HG02885 (cell line): Measurements from ENCODE around the gene ASXL2.
A peak's percentile ranks its signal among the peaks of the same experiment; 100 is the strongest.
"Not testable (repeated sequence)": the region's sequence is repeated elsewhere in the genome, so short reads cannot be mapped to it uniquely, and the experiment has no call there.

Source experiments
- ATAC-seq: cut with Tn5 transposase; IDR thresholded peaks from one replicate; pipeline ENCODE4 v1.9.1; 2021; ENCODE audit warnings: mild to moderate bottlenecking; ENCODE audit not compliant: unreplicated experiment, poor library complexity

The ASXL2 gene

DNA sequence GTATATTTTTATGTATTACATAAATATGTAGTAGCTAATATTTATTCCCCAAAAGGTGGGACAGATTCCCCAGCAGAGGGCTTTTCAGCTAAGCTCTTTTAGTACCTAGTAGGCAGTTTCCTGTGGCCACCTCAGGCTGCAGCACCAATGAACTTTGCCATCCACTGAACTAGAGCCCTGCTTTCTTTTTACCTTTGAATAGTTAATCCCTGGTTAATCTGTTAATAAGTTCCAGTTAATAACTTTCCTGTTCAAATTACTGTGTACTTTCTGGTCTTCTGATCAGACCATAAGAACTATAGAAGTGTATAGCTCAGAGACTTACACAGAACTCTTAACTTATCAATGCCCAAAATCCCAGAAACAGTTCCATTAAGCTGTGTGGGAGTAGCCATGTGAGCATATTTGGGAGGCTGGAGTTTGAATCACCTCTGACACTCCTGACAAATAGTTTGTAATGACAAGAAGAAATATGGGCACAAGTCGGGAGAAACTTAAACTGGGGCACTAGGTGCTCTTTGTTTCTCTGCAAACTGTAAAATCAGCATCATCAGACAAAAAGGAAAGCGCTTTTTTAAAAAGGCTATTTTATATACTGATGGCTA, 40.0 kb downstream of the ASXL2 start:
- ATAC-seq = no peak

- no peak for ATAC-seq
Observed at GRCh38 chr2:25835906-25836305, 42.4 kb downstream of the ASXL2 start.

- no peak for ATAC-seq
Observed at GRCh38 chr2:25833566-25833965, 44.7 kb downstream of the ASXL2 start.

GRCh38 chr2:25832897-25833296, 45.4 kb downstream of the ASXL2 start:
- ATAC-seq = no peak

DNA sequence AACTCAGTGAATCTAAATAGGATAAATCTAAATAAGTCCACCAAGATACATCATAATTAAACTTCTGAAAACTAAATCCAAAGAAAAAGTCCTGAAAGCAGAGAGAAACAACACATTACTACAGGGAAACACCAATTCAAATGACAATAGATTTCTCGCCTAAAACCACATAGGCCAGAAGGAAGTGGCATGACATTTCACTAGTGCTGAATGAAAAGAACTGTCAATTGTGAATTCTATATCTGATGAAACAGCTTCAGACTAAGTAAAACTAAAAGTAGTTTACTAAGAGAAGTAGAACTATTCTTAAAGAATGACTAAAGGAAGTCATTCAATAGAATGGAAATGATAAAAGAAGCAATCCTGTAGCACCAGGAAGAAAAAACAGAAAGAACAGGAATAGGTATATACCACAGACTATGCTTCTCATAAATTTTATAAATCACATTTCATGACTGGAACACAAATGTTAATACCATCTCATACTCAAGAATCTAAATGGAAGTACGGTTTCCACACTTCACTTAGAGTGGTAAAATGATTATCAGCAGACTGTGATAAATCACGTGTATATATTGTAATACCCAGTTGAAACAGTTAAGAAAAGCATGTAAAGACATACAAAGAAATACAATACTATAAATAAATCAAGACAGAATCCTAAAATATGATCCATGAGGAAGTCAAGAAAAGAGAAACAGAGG, 46.4 kb downstream of the ASXL2 start:
- ATAC-seq = no peak

DNA sequence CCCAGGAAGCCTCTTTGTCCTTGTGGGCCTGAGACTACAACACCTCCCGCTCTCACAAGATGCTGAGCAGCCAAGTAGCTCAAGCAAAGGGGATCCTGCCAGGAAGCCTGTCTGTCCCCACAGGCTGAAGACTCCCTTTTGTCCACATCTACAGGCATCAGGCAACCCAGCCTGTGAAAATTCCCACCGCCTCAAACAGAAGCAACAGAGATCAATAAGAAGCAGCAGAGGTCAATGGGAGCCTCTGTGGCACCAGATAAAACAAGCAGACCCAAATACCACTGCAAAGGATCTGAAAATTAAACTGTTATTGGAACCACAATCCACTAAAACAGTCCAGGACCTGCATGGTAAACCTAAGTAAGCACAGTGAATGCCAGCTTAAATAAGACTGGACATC, 48.5 kb downstream of the ASXL2 start:
- no peak for ATAC-seq

GRCh38 chr2:25829377-25829704, 48.9 kb downstream of the ASXL2 start:
- no peak for ATAC-seq

DNA sequence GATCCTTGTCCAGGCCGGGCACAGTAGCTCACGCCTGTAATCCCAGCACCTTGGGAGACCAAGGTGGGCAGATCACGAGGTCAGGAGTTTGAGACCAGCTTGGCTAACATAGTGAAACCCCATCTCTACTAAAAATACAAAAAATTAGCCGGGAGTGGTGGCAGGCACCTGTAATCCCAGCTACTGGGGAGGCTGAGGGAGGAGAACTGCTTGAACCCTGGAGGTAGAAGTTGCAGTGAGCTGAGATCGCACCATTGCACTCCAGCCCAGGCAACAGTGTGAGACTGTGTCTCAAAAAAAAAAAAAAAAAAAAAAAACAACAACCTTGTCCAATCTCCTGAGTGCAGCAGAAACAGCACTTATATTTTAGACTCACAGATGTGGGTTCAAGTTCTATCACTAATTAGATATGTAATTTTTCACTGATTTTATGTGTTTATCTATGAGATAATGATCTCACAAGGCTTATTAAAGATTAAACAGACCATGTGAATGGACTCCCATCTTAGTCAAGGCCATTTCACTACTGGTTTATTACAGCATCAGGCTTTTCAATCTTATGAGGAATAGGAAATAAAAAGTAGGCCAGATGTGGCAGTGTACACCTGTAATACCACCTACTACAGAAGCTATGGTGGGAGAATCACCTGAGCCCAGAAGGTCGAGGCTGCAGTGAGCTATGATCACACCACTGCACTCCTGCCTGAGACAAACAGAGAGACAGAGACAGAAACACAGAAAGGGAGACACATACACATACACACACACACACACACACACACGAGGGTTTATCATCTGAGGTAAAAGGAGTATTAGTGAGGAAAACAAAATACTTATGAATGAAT, 49.5 kb downstream of the ASXL2 start:
- not testable (repeated sequence) for ATAC-seq

- ATAC-seq = no peak
Observed at GRCh38 chr2:25825238-25825637, 53.0 kb downstream of the ASXL2 start.

DNA sequence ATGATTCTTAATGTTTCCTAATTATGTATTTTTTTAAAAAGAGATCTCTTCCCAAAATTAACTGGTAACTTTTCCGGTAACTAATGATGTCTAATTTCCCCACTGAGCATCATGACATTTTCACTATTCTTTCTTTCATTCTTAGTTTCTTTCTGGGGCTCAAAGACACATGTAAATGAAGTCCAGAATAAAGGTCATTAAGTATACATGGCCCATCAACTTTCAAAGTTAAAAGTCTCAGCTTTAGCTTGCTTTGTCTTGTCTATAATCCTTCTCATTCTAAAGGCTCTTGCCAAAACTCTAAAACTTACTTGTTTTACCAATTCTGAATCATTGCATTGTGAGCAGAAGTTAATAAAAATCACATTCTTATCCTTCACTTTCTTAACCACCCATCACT, 53.6 kb downstream of the ASXL2 start:
- ATAC-seq = no peak

- no peak for ATAC-seq
Observed at GRCh38 chr2:25824216-25824615, 54.1 kb downstream of the ASXL2 start.

DNA sequence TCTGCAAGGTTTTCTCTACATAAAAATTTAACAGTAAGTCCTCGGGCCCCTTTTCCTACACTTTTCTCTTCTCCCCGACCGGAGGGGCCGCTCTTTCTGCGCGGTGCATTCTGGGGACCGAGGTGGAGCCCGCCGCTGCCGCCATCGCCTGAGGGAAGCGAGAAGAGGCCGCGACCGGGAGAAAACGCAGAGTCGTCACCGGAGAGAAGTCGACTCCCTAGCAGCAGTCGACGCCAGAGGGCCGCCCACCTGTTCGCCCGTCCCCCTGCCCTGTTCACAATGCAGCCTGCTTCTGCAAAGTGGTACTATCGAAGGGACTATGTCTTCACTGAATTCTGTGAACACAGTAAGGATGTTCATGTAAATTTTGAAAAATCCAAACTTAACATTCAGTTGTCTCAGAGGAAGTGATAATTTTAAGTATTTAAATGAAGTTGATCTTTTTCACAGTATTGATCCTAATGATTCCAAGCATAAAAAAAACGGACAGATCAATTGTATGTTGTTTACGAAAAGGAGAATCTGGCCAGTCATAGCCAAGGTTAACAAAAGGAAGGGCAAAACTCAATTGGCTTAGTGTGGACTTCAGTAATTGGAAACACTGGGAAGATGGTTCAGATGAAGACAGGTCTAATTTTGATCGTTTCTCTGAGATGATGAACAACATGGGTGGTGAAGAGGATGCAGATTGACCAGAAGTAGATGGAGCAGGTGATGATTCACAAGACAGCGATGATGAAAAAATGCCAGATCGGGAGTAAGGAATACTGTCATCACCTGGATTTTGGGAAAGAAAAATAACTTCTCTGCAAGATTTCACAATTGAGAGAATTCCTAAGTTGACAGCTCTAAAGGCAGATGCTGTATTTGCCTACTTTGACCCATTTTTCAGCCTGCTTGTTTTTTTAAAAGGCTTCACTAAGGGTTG, 55.8 kb downstream of the ASXL2 start:
- ATAC-seq = no peak

DNA sequence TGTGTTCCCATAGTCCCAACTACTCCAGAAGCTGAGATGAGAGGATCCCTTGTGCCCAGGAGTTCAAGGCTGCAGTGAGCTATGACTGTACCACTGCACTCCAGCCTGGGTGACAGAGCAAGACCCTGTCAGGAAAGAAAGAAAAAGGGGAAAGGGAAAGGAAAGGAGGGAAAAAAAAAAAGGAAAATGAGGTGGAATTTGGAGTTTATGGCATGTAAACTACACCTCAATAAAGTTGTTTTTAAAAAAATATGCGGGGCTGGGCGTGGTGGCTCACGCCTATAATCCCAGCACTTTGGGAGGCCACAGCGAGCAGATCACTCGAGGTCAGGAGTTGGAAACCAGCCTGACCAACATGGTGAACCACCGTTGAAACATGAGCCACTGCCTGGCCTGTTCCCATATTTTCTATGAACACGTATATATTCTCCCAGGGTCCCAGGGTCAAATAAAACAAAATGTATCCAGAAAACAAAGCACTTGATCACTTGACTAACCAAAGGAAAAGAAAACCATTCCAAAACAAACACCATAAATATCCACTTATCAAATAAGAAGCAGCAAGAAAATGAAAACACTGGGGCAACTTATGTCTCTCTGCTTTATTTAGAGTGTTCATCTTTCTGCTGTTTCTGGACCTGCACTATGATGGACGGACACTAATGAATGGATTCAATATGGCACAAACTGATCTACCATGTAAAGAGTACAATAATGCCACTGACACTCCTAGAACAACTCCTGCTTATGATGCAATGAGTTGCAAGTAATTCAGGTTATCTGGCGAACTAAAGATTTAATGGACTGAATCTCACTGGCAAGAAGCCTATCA, 56.8 kb downstream of the ASXL2 start:
- no peak for ATAC-seq

DNA sequence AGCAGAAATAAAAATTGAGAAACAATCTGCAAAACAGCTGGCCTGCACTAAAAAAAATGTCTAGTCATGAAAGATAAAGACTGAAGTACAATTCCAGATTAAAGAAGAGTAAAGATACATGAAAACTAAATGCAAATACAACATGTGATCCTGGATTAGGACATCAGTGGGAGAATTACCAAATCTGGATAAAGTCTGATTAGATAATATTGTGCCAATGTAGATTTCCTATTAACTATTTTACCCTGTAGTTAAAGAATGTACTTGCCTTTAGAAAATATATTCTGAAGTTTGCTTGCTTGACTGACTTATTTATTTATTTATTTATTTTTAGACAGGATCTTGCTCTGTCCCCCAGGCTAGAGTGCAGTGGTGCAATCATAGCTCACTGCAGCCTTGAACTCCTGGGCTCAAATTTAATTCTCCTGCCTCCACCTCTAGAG, 58.7 kb downstream of the ASXL2 start:
- ATAC-seq = no peak

DNA sequence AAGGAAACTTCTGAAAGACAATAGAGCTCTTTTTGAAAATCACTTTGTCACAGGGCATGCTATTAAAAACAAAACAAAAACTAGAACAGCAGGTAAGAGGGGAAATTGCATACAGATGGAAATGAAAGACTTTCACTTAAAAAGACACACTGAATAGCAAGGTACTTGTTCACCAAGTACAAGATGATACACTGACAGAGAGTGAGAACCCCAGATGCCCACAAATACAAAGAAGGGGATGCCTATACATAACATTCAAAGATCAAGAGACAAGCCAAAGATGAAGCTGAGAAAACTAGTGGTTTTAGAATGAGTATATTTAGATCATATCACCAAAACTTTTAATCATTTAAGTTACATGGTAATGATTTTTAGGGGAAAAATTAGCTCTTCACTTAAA, 60.7 kb downstream of the ASXL2 start:
- peak; percentile 64 for ATAC-seq

DNA sequence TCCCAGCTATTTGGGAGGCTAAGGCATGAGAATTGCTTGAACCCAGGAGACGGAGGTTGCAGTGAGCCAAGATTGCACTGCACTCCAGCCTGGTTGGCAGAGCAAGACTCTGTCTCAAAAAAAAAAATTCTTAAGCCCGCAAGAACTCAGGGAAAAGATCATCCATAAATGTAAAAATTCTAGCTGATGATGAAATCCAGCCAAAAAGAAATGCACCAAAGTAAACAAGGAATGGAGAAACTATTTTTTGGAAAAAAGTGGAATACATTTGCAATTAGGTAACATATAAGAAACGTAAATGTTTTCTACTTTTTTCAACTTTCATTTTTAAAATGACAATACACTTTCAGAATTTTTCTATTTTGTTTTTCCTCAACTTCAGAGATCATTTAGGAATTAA, 61.3 kb downstream of the ASXL2 start:
- ATAC-seq = no peak

GRCh38 chr2:25816249-25816648, 62.0 kb downstream of the ASXL2 start:
- no peak for ATAC-seq

DNA sequence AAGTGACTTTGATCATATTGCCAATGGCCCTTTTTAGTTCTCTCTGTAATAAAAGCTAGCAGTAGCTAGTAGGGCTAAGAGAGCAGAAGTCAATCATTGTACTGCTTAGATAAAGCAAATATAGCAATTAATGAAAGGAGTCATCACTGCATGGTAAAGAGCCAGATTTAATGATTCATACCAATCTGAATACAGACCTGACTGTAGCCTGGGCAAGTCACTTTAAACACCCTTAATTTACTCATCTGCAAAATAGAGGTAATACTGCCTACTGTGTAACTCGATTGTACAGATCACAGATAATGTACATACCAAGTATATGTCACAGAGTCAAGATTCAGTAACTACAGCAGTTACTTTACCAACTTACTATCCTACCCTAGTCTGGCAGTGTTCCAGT, 63.6 kb downstream of the ASXL2 start:
- no peak for ATAC-seq

DNA sequence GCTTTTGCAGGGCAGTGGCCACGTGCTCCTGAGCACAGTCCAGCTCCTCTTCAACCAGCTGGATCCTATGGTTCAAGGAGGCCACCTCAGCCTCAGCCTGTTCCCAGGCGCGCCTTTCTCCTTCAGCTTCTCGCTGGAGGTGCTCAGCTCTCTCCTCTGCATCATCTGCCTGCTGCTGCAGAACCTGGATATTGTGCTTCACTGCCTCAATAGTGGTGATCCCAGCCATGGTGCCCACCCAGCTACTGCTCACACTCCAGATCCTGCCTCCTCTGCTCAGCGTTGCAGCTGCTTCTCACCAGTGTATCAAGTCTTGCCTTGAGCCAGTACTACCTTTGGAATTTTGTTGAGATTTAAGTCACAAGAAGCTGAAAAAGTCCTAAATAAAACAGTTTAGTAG, 67.9 kb downstream of the ASXL2 start:
- no peak for ATAC-seq

- no peak for ATAC-seq
Observed at GRCh38 chr2:25809646-25810045, 68.6 kb downstream of the ASXL2 start.
